Hematopoietic multipotent progenitor cell treated with erythropoietin and hydrocortisone succinate and interleukin-3 and kit ligand, for 4 days (in vitro differentiated cells): ENCODE data around the gene PAAF1.

ENCODE experiments used
- DNase-seq: peaks from one replicate; pipeline ENCODE4 v3.0.0-alpha.2; 2015

The PAAF1 gene

GRCh38 chr11:73949246-73949645 lies 72.4 kb downstream of the PAAF1 start:
- DNase-seq: no peak

DNA sequence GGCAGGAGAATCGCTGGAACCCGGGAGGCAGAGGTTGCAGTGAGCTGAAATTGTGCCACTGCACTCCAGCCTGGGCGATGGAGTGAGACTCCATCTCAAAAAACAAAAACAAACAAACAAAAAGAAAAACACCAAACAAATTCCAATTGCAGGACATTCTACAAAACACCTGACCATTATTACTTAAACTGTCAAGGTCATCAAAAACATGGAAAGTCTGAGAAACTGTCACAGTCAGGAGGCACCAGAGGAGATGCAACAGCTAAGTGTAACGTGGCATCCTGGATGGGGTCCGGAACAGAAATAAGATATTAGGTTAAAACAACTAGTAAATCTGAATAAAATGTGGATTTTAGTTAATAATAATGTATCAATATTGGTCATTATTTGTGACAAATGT lies 73.1 kb downstream of the PAAF1 start:
- no peak for DNase-seq

DNA sequence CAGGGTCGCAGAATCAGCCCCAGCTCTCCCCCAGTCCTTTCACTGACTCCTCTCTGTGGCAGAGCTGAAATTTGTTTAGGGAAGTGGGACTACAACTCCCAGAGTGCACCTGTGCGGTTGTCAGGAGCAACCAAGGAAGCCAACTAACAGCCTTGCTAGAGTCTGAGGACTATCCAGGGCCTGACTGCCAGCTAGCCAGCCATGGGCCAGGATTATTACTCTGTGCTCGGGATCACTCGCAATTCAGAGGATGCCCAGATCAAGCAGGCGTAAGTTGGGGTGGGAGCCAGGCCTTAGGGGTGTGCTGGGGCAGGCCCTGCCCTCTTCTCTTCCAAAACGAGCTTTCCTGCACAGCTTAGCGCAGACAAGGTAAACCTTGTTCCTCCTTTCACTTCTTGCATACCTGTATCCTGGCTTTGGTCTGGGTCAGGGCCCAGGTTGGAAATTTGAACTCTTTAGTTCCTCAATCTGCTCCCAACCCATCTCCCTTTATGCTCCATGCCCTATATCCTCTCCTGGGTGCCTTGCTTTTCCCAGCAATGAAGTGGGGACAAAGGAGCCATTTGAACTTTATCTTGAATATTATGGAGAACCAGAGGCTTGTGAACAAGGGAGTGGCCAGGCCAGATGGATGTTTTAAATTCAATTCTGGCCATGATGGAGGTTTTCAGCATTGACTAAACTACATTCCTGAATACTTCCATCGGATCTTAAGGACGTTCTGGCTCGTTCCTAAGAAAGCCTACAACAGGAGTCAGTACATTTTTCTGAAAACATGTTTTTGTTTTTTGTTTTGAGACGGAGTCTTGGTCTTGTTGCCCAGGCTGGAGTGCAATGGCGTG lies 74.3 kb downstream of the PAAF1 start, which contains the start of gene DNAJB13:
DNAJB13 (plus strand) TSS at position 158 of the 842 bp plus-strand sequence; CDS start at position 202, 44 bp downstream.
- DNase-seq: peak; percentile 74

- DNase-seq: no peak
These were observed 75.0 kb downstream of the PAAF1 start for GRCh38 chr11:73951797-73952196.

- no peak for DNase-seq
These were observed 80.3 kb downstream of the PAAF1 start for GRCh38 chr11:73956876-73957653.

GRCh38 chr11:73957654-73958361 lies 81.0 kb downstream of the PAAF1 start:
- no peak for DNase-seq

- no peak for DNase-seq
These were observed 81.8 kb downstream of the PAAF1 start for GRCh38 chr11:73958521-73959141.

DNA sequence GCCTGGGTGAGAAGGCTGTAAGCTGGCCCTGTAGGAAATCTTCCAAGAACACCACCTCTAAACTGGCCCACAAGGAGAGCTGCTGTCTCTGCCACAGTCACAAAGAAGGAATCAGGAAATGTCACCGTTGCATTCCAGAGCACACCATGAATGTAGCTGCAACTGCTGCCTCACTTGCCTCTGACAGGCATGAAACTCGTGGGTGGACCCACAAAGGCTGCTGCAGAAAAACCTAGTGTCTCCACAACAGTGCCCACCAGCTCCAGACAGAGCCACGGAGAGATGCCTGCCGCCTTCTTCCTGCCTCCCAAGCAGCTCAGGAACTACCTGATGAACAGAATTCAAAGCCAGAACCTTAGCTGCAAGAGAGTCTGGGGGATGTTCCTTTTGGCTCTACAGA lies 84.5 kb downstream of the PAAF1 start:
- DNase-seq: no peak

- DNase-seq: no peak
These were observed 85.4 kb downstream of the PAAF1 start for GRCh38 chr11:73962101-73962705.

- DNase-seq: no peak
These were observed 87.1 kb downstream of the PAAF1 start for GRCh38 chr11:73963861-73964260.

DNA sequence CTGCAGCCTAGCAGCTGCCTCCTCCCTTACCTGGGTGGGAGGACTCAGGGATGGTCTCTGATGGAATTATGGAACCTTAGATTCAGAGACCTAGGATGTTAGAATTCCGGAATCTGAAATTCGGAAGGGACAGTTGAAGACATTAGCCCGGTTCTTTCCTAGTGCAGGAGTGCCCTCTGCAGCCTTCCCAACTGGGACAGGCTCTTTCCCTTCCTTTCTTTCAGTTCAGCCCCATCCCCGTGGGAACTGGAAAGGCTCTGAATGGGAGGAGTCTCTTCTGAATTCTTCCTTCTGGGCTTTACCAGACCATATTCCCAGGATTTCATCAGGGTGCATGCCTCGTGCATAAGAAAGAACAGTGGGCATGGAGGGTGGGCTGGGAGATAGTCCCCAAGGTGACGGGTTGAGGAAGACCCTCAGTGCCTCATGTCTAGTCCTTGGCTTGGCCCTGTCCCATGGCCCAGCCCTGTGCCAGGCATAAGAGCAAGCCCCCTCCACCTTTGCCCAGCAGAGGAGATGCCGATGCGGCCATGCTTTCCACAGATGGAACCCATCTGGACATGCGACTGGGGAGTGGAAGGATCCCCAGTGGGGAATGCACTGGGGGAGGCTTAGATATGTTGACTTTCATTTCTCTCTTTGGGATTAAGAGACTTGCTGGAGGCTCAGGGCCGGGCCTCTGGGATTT lies 88.4 kb downstream of the PAAF1 start:
- no peak for DNase-seq

- DNase-seq: no peak
These were observed 88.9 kb downstream of the PAAF1 start for GRCh38 chr11:73965764-73966121.

- no peak for DNase-seq
These were observed 91.7 kb downstream of the PAAF1 start for GRCh38 chr11:73968356-73968966.

- DNase-seq: no peak
These were observed 92.3 kb downstream of the PAAF1 start for GRCh38 chr11:73969091-73969490.

- DNase-seq: peak; percentile 92
These were observed 93.4 kb downstream of the PAAF1 start for GRCh38 chr11:73969991-73970800.

- DNase-seq: peak; percentile 54
These were observed 94.4 kb downstream of the PAAF1 start for GRCh38 chr11:73971175-73971719.

- peak; percentile 35 for DNase-seq
These were observed 95.4 kb downstream of the PAAF1 start for GRCh38 chr11:73972187-73972586.

DNA sequence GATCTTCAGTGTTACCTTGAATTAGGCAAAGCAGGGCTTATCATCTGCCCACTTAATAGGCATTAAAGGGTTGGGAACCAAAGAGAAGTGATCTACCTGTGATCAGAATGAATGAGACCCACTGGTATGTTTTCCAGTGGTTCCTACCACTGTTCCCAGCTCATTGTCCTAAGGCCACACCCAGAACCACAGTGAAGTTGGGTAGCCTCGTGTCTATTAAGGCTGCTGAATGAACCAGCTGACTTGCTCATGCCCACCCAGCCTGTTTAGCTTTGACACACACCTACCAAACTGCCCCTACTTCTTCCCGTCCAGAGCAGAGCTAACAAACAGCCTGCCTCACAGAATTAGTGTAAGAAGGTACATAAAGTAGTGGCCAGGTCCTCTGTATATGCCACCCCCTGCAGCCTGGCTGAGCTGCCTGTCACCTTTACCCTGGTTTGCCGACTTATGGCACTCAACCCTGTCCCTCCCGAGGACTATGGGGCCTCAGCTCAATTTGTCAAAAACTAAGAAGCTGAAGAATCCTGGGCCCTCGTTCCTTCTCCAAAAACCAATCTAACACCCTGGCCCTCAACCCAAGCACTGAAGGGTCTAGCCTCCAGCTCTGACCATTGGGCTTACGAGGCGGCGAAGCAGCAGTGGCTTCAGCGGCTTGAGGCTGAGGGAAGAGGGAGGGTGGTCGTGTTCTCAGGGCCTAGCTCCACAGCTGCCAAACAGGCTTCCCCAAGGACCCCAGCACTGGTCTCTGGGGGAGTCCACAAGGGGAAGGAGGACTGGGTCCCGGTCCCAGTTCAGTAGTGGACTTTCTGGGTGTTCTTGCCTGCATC lies 96.0 kb downstream of the PAAF1 start:
- DNase-seq: peak; percentile 40
